Glutamatergic neuron (in vitro differentiated cells): ENCODE results near the gene CACNA2D1. TPM values are rescaled to one million over a fixed set of nuclear protein-coding genes. Genes with fewer than 3 reads are reported as not detected.

Source experiments
- DNase-seq: peaks from one replicate; pipeline ENCODE4 v3.0.0; 2022
- H3K27ac Mint-ChIP-seq: one replicate; pipeline ENCODE4 v1.8.0; 2020; ENCODE audit warnings: mild to moderate bottlenecking, mixed read lengths, inconsistent platforms; ENCODE audit not compliant: unreplicated experiment
- H3K27me3 Mint-ChIP-seq: one replicate; pipeline ENCODE4 v1.8.0; 2020; ENCODE audit warnings: mild to moderate bottlenecking, moderate library complexity, mixed read lengths, inconsistent platforms; ENCODE audit not compliant: unreplicated experiment
- H3K36me3 Mint-ChIP-seq: one replicate; pipeline ENCODE4 v1.8.0; 2020; ENCODE audit warnings: mild to moderate bottlenecking, mixed read lengths, inconsistent platforms; ENCODE audit not compliant: unreplicated experiment
- H3K4me1 Mint-ChIP-seq: one replicate; pipeline ENCODE4 v1.8.0; 2020; ENCODE audit warnings: mild to moderate bottlenecking, low read depth, mixed read lengths, inconsistent platforms; ENCODE audit not compliant: unreplicated experiment
- H3K4me3 Mint-ChIP-seq: one replicate; pipeline ENCODE4 v1.8.0; 2020; ENCODE audit warnings: mild to moderate bottlenecking, mixed read lengths, inconsistent platforms; ENCODE audit not compliant: unreplicated experiment
- H3K9me3 Mint-ChIP-seq: one replicate; pipeline ENCODE4 v1.8.0; 2020; ENCODE audit warnings: mild to moderate bottlenecking, moderate library complexity, mixed read lengths, inconsistent platforms; ENCODE audit not compliant: unreplicated experiment
- CTCF ChIP-seq: fragments of 200-600 bp; sonication (generic); IDR thresholded peaks from one replicate; pipeline ENCODE4 v1.5.0; 2021; ENCODE audit not compliant: partially characterized antibody, unreplicated experiment
- total RNA-seq: library from RNA; stranded (reverse); fragmentation: NEBNext Ultra II Directional; extraction: Animal tissue kit (Norgen Biotek cat#: 25700); gene quantifications from one replicate; pipeline ENCODE4 v1.2.1, GENCODE V29; 2021; ENCODE audit not compliant: unreplicated experiment

The CACNA2D1 gene
- total RNA-seq, 1 donor from 2014 or later: 258 TPM

- H3K36me3 Mint-ChIP-seq: no peaks in the 10 kb centered on the region
- no peak overlapping the region for H3K4me3 Mint-ChIP-seq
- DNase-seq: no peak
- no peaks in the 10 kb centered on the region for H3K4me1 Mint-ChIP-seq
- TF ChIP-seq CTCF: no peak
- H3K27ac Mint-ChIP-seq: no peak overlapping the region
- H3K9me3 Mint-ChIP-seq: peaks cover 3% of the 10 kb centered on the region
- no peaks in the 10 kb centered on the region for H3K27me3 Mint-ChIP-seq
Observed at GRCh38 chr7:81925530-81925929, 518.0 kb downstream of the CACNA2D1 start.

- DNase-seq: no peak
- no peak overlapping the region for H3K27ac Mint-ChIP-seq
- H3K27me3 Mint-ChIP-seq: no peaks in the 10 kb centered on the region
- no peak for TF ChIP-seq CTCF
- no peak overlapping the region for H3K4me3 Mint-ChIP-seq
- H3K9me3 Mint-ChIP-seq: peaks cover 3% of the 10 kb centered on the region
- H3K36me3 Mint-ChIP-seq: no peaks in the 10 kb centered on the region
- no peaks in the 10 kb centered on the region for H3K4me1 Mint-ChIP-seq
Observed at GRCh38 chr7:81924494-81924893, 519.1 kb downstream of the CACNA2D1 start.

- Mint-ChIP-seq H3K4me1 (no peaks in the 10 kb centered on the region), H3K36me3 (peaks cover 3% of the 10 kb centered on the region), H3K27me3 (no peaks in the 10 kb centered on the region), H3K4me3 (no peak overlapping the region), H3K27ac (peak overlapping the region; percentile 70), H3K9me3 (peaks cover 2% of the 10 kb centered on the region)
- DNase-seq: no peak
- TF ChIP-seq CTCF: no peak
Observed at GRCh38 chr7:81919494-81919893, 524.1 kb downstream of the CACNA2D1 start.

GRCh38 chr7:81908220-81908619 lies 535.4 kb downstream of the CACNA2D1 start:
- no peak overlapping the region for H3K4me3 Mint-ChIP-seq
- H3K27ac Mint-ChIP-seq: no peak overlapping the region
- TF ChIP-seq CTCF: no peak
- H3K9me3 Mint-ChIP-seq: peaks cover 2% of the 10 kb centered on the region
- H3K27me3 Mint-ChIP-seq: no peaks in the 10 kb centered on the region
- no peaks in the 10 kb centered on the region for H3K36me3 Mint-ChIP-seq
- H3K4me1 Mint-ChIP-seq: no peaks in the 10 kb centered on the region
- DNase-seq: no peak

GRCh38 chr7:81903115-81903514 lies 540.5 kb downstream of the CACNA2D1 start:
- TF ChIP-seq CTCF: no peak
- Mint-ChIP-seq H3K27ac (no peak overlapping the region), H3K9me3 (peaks cover 2% of the 10 kb centered on the region), H3K4me1 (no peaks in the 10 kb centered on the region), H3K27me3 (no peaks in the 10 kb centered on the region), H3K4me3 (no peak overlapping the region), H3K36me3 (peaks cover 9% of the 10 kb centered on the region)
- DNase-seq: no peak
